Nephron progenitor cell (in vitro differentiated cells): ENCODE results near the gene PPP6C.

Experiments
- DNase-seq: peaks from one replicate; pipeline ENCODE4 v3.0.0; 2021
- H3K27ac Mint-ChIP-seq: 2 replicates; pipeline ENCODE4 v1.8.0; 2021; ENCODE audit warnings: mild to moderate bottlenecking, moderate library complexity, mixed read lengths
- H3K27me3 Mint-ChIP-seq: 2 replicates; pipeline ENCODE4 v1.8.0; 2021; ENCODE audit warnings: mild to moderate bottlenecking, low read depth, mixed read lengths; ENCODE audit not compliant: poor library complexity
- H3K36me3 Mint-ChIP-seq: 2 replicates; pipeline ENCODE4 v1.8.0; 2021; ENCODE audit warnings: low read depth, mixed read lengths
- H3K4me1 Mint-ChIP-seq: 2 replicates; pipeline ENCODE4 v1.8.0; 2021; ENCODE audit warnings: mixed read lengths
- H3K4me3 Mint-ChIP-seq: 2 replicates; pipeline ENCODE4 v1.8.0; 2021; ENCODE audit warnings: mild to moderate bottlenecking, moderate library complexity, mixed read lengths
- H3K9me3 Mint-ChIP-seq: 2 replicates; pipeline ENCODE4 v1.8.0; 2021; ENCODE audit warnings: mild to moderate bottlenecking, moderate library complexity, mixed read lengths
- CTCF ChIP-seq: fragments of 200-600 bp; sonication (generic); IDR thresholded peaks from 2 replicates; pipeline ENCODE4 v1.5.0; 2021; ENCODE audit warnings: antibody characterized with exemption

The PPP6C gene

GRCh38 chr9:125106285-125106893 is 83.2 kb downstream of the PPP6C start:
- peaks cover 36% of the 10 kb centered on the region for H3K9me3 Mint-ChIP-seq
- H3K27me3 Mint-ChIP-seq: peaks cover 2% of the 10 kb centered on the region
- H3K27ac Mint-ChIP-seq: no peak overlapping the region
- no peaks in the 10 kb centered on the region for H3K4me1 Mint-ChIP-seq
- H3K4me3 Mint-ChIP-seq: no peak overlapping the region
- TF ChIP-seq CTCF: no peak
- peaks cover 22% of the 10 kb centered on the region for H3K36me3 Mint-ChIP-seq
- no peak for DNase-seq

- TF ChIP-seq CTCF: no peak
- Mint-ChIP-seq H3K27me3 (peaks cover 2% of the 10 kb centered on the region), H3K27ac (no peak overlapping the region)
Measured at GRCh38 chr9:125103770-125104460, 85.7 kb downstream of the PPP6C start.

GRCh38 chr9:125103021-125103420 is 86.6 kb downstream of the PPP6C start:
- DNase-seq: no peak
- Mint-ChIP-seq H3K4me1 (no peaks in the 10 kb centered on the region), H3K4me3 (no peak overlapping the region)

More at GRCh38 chr9:125103770-125104460, 85.7 kb downstream of the PPP6C start:
- no peaks in the 10 kb centered on the region for H3K4me1 Mint-ChIP-seq
- no peaks in the 10 kb centered on the region for H3K36me3 Mint-ChIP-seq
- no peak for DNase-seq
- H3K4me3 Mint-ChIP-seq: no peak overlapping the region
- H3K9me3 Mint-ChIP-seq: peaks cover 12% of the 10 kb centered on the region

GRCh38 chr9:125100822-125101221 is 88.8 kb downstream of the PPP6C start:
- H3K27me3 Mint-ChIP-seq: no peaks in the 10 kb centered on the region
- H3K4me1 Mint-ChIP-seq: no peaks in the 10 kb centered on the region
- no peak for DNase-seq
- H3K27ac Mint-ChIP-seq: no peak overlapping the region
- H3K36me3 Mint-ChIP-seq: peaks cover 10% of the 10 kb centered on the region
- no peak for TF ChIP-seq CTCF
- H3K9me3 Mint-ChIP-seq: peaks cover 10% of the 10 kb centered on the region
- H3K4me3 Mint-ChIP-seq: no peak overlapping the region

More at GRCh38 chr9:125103021-125103420, 86.6 kb downstream of the PPP6C start:
- no peak for TF ChIP-seq CTCF
- no peak overlapping the region for H3K27ac Mint-ChIP-seq
- H3K9me3 Mint-ChIP-seq: peaks cover 7% of the 10 kb centered on the region
- peaks cover 2% of the 10 kb centered on the region for H3K27me3 Mint-ChIP-seq
- no peaks in the 10 kb centered on the region for H3K36me3 Mint-ChIP-seq

- Mint-ChIP-seq H3K36me3 (peaks cover 20% of the 10 kb centered on the region), H3K27ac (no peak overlapping the region), H3K4me3 (no peak overlapping the region), H3K4me1 (no peaks in the 10 kb centered on the region), H3K9me3 (peaks cover 19% of the 10 kb centered on the region), H3K27me3 (no peaks in the 10 kb centered on the region)
- TF ChIP-seq CTCF: no peak
- no peak for DNase-seq
Measured at GRCh38 chr9:125099816-125100215, 89.8 kb downstream of the PPP6C start.
